ENCODE measurements around the gene RAVER2.

Gene RAVER2

DNA sequence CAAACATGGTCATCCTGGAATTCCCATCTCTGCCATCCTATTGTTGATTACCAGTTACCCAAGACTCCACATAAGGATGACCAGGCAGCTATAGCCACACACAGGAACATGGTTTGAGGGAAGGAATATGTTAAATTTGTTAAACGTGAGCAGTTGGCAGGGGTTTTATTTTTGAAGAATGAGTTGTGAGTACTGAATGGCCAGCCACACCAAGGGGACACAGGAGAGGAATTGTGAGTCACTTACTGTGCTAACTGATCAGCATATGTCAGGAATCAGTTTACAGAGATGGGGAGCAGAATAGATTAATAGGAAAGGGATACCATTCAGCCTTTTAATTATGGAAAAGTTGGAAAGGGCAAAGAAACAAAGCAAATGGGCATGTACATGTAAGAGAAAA is 39.3 kb upstream of the RAVER2 start:
- TF ChIP-seq, protein P1, sequence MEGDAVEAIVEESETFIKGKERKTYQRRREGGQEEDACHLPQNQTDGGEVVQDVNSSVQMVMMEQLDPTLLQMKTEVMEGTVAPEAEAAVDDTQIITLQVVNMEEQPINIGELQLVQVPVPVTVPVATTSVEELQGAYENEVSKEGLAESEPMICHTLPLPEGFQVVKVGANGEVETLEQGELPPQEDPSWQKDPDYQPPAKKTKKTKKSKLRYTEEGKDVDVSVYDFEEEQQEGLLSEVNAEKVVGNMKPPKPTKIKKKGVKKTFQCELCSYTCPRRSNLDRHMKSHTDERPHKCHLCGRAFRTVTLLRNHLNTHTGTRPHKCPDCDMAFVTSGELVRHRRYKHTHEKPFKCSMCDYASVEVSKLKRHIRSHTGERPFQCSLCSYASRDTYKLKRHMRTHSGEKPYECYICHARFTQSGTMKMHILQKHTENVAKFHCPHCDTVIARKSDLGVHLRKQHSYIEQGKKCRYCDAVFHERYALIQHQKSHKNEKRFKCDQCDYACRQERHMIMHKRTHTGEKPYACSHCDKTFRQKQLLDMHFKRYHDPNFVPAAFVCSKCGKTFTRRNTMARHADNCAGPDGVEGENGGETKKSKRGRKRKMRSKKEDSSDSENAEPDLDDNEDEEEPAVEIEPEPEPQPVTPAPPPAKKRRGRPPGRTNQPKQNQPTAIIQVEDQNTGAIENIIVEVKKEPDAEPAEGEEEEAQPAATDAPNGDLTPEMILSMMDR (IDR thresholded peaks at IDR 0.05) = no peak
- H3K4me3 ChIP-seq = no peak overlapping the region
- H3K27ac ChIP-seq = no peak overlapping the region
- DNase-seq (ENCODE audit: low spot score) = no peak

DNA sequence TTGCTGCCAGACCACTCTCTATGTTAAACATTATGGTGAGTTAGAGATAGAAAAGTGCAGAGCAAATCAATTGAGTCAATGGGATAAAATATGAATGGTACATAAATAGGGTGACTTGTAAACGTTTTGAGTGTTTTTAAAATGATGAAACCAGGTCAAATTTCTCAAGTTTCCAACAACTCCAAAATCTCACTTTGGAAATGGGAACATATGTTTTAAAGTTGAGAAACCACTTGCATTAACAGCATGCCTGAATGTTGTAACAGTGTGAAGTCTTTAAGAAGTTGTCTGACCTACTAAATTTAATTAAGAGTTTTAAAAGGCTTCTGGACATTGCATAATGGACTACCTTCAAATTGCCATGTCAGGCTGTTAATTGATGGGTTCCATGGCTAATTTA is 33.6 kb upstream of the RAVER2 start:
- TF ChIP-seq, protein P1 (IDR thresholded peaks at IDR 0.05) = no peak
- Histone ChIP-seq H3K27ac (no peak overlapping the region), H3K4me3 (no peak overlapping the region)
- no peak for DNase-seq (ENCODE audit: low spot score)

DNA sequence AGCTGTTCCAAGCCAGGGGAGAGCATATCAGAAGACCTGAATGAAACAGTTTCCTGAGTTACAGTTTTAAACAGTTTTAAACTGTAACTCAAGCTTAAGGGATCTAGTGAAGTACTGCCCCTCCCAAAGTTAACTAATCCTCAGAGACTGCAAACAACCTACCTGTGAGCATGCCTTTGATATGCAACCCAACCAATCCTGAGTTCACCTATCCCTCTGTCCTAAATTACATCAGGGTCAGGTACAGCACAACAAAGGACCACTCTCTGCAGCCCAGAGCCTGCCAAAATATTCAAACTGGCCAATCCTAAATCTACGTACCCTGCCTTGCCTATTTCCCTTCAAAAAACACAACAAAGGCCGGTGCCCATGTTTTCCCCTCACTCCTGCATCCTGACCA is 32.8 kb upstream of the RAVER2 start:
- TF ChIP-seq, protein P1 (IDR thresholded peaks at IDR 0.05) = no peak
- Histone ChIP-seq H3K4me3 (no peak overlapping the region), H3K27ac (no peak overlapping the region)
- no peak for DNase-seq (ENCODE audit: low spot score)

DNA sequence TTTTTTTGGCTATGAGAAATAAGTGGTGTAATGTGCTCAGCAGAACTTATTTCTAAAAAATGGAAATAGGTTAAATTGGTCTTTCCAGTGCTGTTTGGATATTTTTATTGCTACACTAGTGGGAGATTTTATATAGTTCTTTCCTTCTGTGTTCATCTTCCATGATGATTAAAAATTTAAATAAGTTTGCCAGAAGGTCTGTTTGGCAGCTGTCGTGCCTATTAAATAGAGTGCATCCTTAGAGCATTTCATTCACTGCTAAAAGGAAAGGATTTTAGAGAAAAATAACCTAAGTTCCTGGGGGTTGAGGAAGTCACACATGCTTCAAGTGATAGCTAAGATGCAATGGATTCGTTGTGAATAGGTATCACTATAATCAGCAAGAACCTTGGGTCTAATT is 29.7 kb upstream of the RAVER2 start:
- no peak for DNase-seq (ENCODE audit: low spot score)
- no peak overlapping the region for H3K4me3 ChIP-seq
- H3K27ac ChIP-seq = no peak overlapping the region
- TF ChIP-seq, protein P1 (IDR thresholded peaks at IDR 0.05) = no peak

DNA sequence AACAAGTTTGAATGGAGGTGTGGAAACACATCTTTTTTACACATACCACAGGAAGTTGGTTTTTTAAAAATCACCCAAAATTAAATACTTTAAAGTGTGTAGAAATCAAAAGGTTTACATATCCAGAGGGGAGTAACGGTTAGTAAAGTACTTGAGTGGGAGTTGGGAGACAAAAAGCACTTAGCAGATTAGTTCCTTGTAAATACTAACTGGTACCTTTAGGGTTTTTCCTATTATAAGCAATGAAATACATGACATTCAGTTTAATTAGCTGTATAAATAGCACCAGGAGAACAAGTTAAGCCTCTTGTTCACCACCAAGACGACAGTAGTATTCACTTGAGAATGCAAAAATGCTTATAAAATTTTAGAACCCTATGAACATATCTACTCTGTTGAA is 23.7 kb upstream of the RAVER2 start:
- H3K4me3 ChIP-seq = no peak overlapping the region
- no peak overlapping the region for H3K27ac ChIP-seq
- DNase-seq (ENCODE audit: low spot score) = no peak
- TF ChIP-seq, protein P1 (IDR thresholded peaks at IDR 0.05) = no peak

DNA sequence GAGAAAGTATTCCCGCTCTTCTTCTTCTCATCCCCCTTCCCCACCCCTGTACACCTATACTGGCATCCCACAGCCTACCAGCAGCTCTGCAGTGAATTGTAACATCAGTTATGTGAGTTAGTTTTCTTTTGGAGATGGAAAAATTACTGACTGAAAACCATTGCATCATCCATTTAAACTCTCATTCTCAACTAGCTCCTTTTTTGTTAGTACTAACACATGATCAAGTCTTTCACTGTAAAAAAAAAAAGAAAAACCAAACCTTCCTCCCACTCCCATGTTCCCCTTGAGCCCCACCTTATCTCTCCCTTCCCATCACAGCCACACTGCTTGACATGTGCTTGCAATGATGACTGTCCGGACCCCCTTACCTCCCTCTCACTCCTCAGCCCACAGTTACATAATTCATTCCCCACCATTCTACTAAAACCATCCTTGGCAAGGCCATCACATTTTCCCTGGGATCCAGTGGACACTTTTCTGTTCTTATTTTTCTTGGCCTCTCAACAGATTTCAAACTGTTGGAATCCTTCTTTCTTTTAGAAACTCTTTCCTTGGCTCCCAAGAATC is 23.2 kb upstream of the RAVER2 start:
- DNase-seq (ENCODE audit: low spot score) = no peak

DNA sequence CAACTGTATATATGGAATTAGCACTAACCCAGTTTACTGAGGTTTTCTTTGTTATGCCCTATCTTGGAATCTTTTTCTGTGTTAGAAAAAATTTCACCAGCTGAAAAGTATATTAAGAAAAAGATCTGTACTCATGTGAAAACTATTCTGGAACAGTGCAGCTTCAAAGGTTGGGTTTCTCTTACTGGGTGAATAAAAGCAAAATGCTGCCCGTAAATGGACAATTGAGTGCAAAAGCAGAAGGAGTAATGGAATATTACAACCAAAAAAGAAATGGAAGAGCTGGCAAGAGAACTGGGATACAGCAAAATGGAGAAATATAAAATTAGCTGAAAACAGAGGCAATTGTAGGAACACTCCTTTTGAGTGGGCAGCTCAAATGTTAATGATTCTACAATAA is 17.0 kb upstream of the RAVER2 start:
- DNase-seq (ENCODE audit: low spot score) = no peak
- TF ChIP-seq, protein P1 (IDR thresholded peaks at IDR 0.05) = no peak
- Histone ChIP-seq H3K4me3 (no peak overlapping the region), H3K27ac (peak overlapping the region in 1 of 2 donors; percentile 69)

More for the DNA sequence above, 23.2 kb upstream of the RAVER2 start:
- no peak overlapping the region for H3K27ac ChIP-seq
- no peak overlapping the region for H3K4me3 ChIP-seq
- TF ChIP-seq, protein P1 (IDR thresholded peaks at IDR 0.05) = no peak

Data from coronary artery (tissue), 2 donors.